NCI-H345 treated with DMSO at 0.1 percent for 48 hours (cell line): Measurements from ENCODE around the gene DBF4B.
A peak's percentile ranks its signal among the peaks of the same experiment; 100 is the strongest.
"Not testable (repeated sequence)": the region's sequence is repeated elsewhere in the genome, so short reads cannot be mapped to it uniquely, and the experiment has no call there.

ENCODE experiments used
- DNase-seq: peaks from one replicate; lab custom pipeline; 2025; ENCODE audit not compliant: unreplicated experiment; lab: John Stamatoyannopoulos, UW

Gene DBF4B

DNA sequence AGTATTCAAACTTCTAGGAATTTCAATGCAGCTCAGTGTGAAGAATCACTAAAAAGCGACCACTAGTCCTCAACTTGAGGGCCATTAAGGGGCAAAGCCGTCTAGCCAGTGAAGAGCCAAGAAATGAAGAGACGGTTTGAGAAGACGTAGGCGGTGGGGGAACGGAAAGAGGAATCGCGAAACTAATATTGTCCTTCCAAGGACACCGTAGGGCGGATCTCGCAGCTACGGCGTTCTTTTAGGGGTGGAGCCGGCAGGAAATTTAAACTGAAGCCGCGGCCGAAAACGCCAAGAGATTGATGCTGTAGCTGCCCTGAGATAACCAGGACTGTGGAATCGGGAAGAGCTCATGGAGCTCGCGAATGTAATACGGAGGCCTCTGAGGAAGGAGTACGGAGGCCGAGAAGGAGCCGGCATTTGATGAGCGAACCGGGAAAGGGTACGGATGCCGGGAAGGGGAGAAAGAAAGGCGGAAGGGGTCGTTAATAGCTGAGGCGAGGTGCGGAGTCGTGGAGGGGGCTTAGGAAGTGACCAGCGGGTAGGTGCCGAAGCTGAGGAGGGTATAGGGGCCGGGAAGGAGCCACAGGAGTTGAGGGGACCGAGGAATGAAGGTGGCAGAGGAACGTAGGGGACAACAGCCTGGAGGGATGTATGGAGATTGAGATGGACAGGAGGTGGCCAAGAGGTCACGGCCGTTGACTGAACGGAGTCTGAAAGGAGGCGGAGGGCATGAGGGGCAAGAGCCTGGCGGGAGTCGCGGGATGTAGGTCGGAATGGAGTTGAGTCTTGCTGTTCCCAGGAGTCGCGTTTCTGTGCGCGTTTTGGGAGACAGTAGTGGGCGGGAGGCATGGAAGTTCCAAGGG lies at the start of gene DBF4B:
DBF4B (plus strand) TSS at position 265 of the 863 bp plus-strand sequence; CDS start at position 421, 156 bp downstream.
- DNase-seq = peak; percentile 60

- DNase-seq = no peak
These were observed 46.6 kb upstream of the DBF4B start for GRCh38 chr17:44661835-44662234.

DNA sequence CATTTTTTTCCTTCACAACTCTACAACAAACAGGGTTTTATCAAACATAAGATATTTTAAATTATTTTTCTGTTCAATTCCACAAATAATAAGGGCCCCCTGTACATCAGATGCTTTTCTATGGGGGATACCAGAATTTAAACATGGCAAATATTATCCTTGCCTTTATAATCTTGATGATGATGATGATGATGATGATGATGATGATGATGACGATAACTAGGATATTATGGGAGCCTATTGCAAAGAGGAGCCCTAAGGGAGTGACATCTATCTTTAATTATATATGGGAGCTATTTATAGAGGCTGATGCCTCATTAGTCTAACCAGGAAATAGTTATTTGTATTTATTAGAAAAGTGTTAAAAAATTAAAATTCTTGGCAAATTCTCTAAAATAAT lies 45.4 kb upstream of the DBF4B start:
- no peak for DNase-seq

GRCh38 chr17:44664867-44665266 lies 43.6 kb upstream of the DBF4B start:
- no peak for DNase-seq

- no peak for DNase-seq
These were observed 42.5 kb upstream of the DBF4B start for GRCh38 chr17:44666006-44666405.

- peak; percentile 2 for DNase-seq
These were observed 35.9 kb upstream of the DBF4B start for GRCh38 chr17:44672479-44673093.

- no peak for DNase-seq
These were observed 34.6 kb upstream of the DBF4B start for GRCh38 chr17:44673893-44674292.

DNA sequence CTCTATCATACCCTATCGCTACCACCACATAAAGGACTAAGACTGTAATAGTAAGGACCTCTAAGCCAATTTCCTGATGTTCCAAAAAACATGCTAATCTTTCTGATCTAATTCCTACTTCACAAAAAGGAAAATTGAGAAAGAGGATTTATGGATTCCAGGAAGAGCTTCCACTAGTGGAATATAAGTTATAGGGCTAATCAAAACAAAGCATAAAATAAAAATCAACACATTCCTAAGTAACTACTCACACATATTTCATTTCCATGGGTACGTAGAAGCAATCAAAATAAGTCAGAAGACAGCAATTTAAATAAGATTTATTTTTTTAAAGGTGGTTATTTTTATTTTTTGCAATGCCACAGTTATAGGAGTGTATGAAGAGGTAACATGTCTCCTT lies 31.3 kb upstream of the DBF4B start:
- no peak for DNase-seq

- not testable (repeated sequence) for DNase-seq
These were observed 25.2 kb upstream of the DBF4B start for GRCh38 chr17:44683303-44683702.

DNA sequence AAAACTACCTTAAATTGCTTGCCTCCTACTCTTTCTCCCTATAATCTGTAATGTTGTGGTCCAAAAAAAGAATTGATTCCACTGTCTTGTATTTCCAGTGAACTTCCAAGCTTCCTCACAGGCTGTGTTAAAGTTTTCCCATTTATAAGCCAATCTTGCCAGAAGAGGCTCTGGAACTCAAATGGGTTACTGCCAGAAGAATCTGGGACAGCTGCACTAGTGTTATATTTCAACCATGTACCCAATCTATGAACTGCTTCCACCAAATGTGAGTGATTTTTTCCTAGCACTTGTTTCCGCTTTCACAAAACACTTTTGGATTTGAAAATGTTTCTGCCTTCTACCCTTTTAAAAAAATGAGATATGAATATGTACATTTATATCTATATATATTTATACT lies 20.7 kb upstream of the DBF4B start:
- DNase-seq = no peak

- no peak for DNase-seq
These were observed 20.3 kb upstream of the DBF4B start for GRCh38 chr17:44688200-44688599.

- DNase-seq = peak; percentile 5
These were observed 19.6 kb upstream of the DBF4B start for GRCh38 chr17:44688675-44689476.

GRCh38 chr17:44689477-44690217 lies 18.8 kb upstream of the DBF4B start, which contains the start of gene CCDC43:
Gene CCDC43 (minus strand): TSS chr17:44689776. CDS start chr17:44689753, 23 bp downstream.
- peak; percentile 87 for DNase-seq

- DNase-seq = not testable (repeated sequence)
These were observed 17.6 kb upstream of the DBF4B start for GRCh38 chr17:44690746-44691306.

DNA sequence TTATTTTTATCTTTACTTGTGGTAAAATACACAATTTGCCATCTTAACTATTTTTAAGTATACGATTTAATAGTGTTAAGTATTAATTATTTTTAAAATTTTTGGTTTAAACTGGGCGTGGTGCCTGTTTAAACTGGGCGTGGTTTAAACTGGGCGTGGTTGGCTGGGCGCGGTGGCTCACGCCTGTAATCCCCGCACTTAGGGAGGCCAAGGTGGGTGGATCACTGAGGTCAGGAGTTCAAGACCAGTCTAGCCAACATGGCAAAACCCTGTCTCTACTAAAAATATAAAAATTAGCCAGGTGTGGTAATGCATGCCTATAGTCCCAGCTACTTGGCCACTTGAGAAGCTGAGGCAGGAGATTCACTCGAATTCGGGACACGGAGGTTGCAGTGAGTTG lies 14.9 kb upstream of the DBF4B start:
- no peak for DNase-seq

DNA sequence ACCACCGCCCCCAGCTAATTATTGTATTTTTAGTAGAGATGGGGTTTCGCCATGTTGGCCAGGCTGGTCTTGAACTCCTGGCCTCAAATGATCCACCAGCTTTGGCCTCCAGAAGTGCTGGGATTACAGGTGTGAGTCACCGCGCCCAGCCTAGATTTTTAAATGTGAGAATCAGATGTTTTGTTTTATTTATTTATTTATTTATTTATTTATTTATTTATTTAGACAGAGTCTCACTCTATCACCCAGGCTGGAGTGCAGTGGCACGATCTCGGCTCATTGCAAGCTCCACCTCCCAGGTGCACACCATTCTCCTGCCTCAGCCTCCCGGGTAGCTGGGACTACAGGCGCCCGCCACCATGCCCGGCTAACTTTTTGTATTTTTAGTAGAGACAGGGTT lies 8.2 kb upstream of the DBF4B start:
- not testable (repeated sequence) for DNase-seq

DNA sequence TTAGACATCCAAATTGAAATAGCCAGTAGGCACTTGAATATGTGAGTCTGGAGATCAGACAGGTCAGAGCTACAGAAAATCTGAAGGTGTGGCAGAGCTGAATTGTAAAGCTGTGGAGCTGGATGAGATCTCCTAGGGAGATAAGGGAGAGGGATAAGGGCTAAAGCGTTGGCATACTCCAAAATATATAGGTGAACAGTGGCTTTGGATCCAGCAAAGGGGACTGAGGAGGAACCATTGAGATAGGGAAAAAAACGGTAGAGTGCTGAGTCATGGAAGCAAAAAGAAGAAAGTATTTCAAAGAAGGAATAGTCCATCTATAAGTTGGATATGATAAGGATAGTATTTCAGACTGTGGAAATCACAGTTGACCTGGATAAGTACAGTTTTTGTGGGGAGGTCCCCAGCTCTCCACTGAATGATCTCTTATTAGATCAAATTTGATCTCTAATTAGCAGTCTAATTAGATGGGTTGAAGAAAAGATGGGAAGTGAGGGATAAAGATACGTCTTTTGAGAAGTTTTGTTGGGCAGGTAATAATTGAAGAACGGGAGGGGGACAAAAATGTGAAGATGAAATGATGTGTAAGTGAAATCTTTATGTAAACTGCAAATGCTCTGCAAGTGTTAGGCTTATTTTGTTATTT lies 587 bp upstream of the DBF4B start:
- no peak for DNase-seq

GRCh38 chr17:44719444-44719843 lies 11.0 kb downstream of the DBF4B start:
- DNase-seq = no peak

GRCh38 chr17:44722254-44722653 lies 13.8 kb downstream of the DBF4B start:
- DNase-seq = no peak

- not testable (repeated sequence) for DNase-seq
These were observed 17.7 kb downstream of the DBF4B start for GRCh38 chr17:44726121-44726520.
